HEK293 (cell line): ENCODE results near the gene RASGRF2.

ENCODE experiments used
- CTCF ChIA-PET: fragments of 350-600 bp; formaldehyde crosslinking; extraction: SDS; loops from one replicate; lab custom pipeline; 2021; ENCODE audit warnings: antibody characterized with exemption; lab: Yijun Ruan, JAX
- POLR2A ChIA-PET: fragments of 300-600 bp; formaldehyde crosslinking; extraction: SDS; loops from one replicate; lab custom pipeline; 2020; ENCODE audit warnings: antibody characterized with exemption, inconsistent platforms; lab: Yijun Ruan, JAX
- H3K27ac ChIP-seq: fragments of 200-500 bp; sonication (Bioruptor generic); 2 replicates; pipeline ENCODE4 v1.5.1; 2014; ENCODE audit warnings: low read depth, low read length, control low read depth, inconsistent platforms; ENCODE audit errors: extremely low read depth
- H3K36me3 ChIP-seq, 2 experiments: fragments of 200-500 bp in 1 of 2; sonication (Bioruptor generic) in 1 of 2; 1 replicate in 1 of 2; 2 replicates in 1 of 2; pipeline ENCODE4 v1.5.1; 2014 to 2017; ENCODE audit warnings: inconsistent platforms in 2 of 2, low read length in 2 of 2; ENCODE audit not compliant: control insufficient read depth in 2 of 2, insufficient read depth in 1 of 2
- H3K4me1 ChIP-seq: fragments of 200-500 bp; sonication (Bioruptor generic); 2 replicates; pipeline ENCODE4 v1.5.1; 2014; ENCODE audit warnings: mild to moderate bottlenecking, low read length, inconsistent platforms; ENCODE audit not compliant: control insufficient read depth, insufficient read depth
- H3K4me3 ChIP-seq: 2 replicates; pipeline ENCODE4 v1.5.1; 2011; ENCODE audit warnings: low read depth, mild to moderate bottlenecking, control low read depth, low read length, moderate library complexity
- H3K9me3 ChIP-seq: fragments of 200-500 bp; sonication (Bioruptor generic); 2 replicates; pipeline ENCODE4 v1.5.1; 2014; ENCODE audit warnings: low read depth, low read length, inconsistent platforms; ENCODE audit not compliant: control insufficient read depth, insufficient read depth
- BCL11B ChIP-seq: fragments of 450-650 bp; formaldehyde crosslinking; IDR thresholded peaks from 2 replicates; pipeline ENCODE4 v1.5.1; 2016; ENCODE audit warnings: low read depth, missing biosample characterization, missing genetic modification characterization
- KLF10 ChIP-seq: fragments of 450-650 bp; IDR thresholded peaks from 2 replicates; pipeline ENCODE4 v1.5.1; 2018; ENCODE audit warnings: missing biosample characterization, mild to moderate bottlenecking, missing genetic modification characterization
- PRDM1 ChIP-seq: fragments of 450-650 bp; formaldehyde crosslinking; IDR thresholded peaks from 2 replicates; pipeline ENCODE4; 2016; ENCODE audit warnings: missing biosample characterization, missing genetic modification characterization
- RBAK ChIP-seq: fragments of 450-650 bp; formaldehyde crosslinking; IDR thresholded peaks from 2 replicates; pipeline ENCODE4 v1.5.1; 2016; ENCODE audit warnings: missing biosample characterization, missing genetic modification characterization
- ZBTB48 ChIP-seq: fragments of 450-650 bp; formaldehyde crosslinking; IDR thresholded peaks from 2 replicates; pipeline ENCODE4 v1.5.1; 2016; ENCODE audit warnings: missing biosample characterization, missing genetic modification characterization
- ZIC2 ChIP-seq: fragments of 450-650 bp; formaldehyde crosslinking; IDR thresholded peaks from 2 replicates; pipeline ENCODE4 v1.5.1; 2016; ENCODE audit warnings: missing biosample characterization, missing genetic modification characterization
- ZNF138 ChIP-seq: fragments of 450-650 bp; formaldehyde crosslinking; IDR thresholded peaks from 2 replicates; pipeline ENCODE4 v1.5.1; 2016; ENCODE audit warnings: missing biosample characterization, missing genetic modification characterization, borderline replicate concordance
- ZNF23 ChIP-seq: fragments of 450-650 bp; formaldehyde crosslinking; IDR thresholded peaks from 2 replicates; pipeline ENCODE4 v1.5.1; 2016; ENCODE audit warnings: missing biosample characterization, missing genetic modification characterization, borderline replicate concordance
- ZNF404 ChIP-seq: fragments of 450-650 bp; formaldehyde crosslinking; IDR thresholded peaks from 2 replicates; pipeline ENCODE4 v1.5.1; 2017; ENCODE audit warnings: missing biosample characterization, missing genetic modification characterization
- ZNF426 ChIP-seq: fragments of 450-650 bp; formaldehyde crosslinking; IDR thresholded peaks from 2 replicates; pipeline ENCODE4 v1.5.1; 2017; ENCODE audit warnings: missing biosample characterization, missing genetic modification characterization, mild to moderate bottlenecking, inconsistent platforms, moderate library complexity
- ZNF433 ChIP-seq: fragments of 450-650 bp; formaldehyde crosslinking; IDR thresholded peaks from 2 replicates; pipeline ENCODE4 v1.5.1; 2016; ENCODE audit warnings: missing biosample characterization, missing genetic modification characterization, low read depth
- ZNF558 ChIP-seq: fragments of 450-650 bp; formaldehyde crosslinking; IDR thresholded peaks from 2 replicates; pipeline ENCODE4 v1.5.1; 2016; ENCODE audit warnings: missing biosample characterization, missing genetic modification characterization
- ZNF561 ChIP-seq: fragments of 450-650 bp; IDR thresholded peaks from 2 replicates; pipeline ENCODE4 v1.5.1; 2018; ENCODE audit warnings: missing biosample characterization, missing genetic modification characterization, borderline replicate concordance
- ZNF624 ChIP-seq: fragments of 450-650 bp; formaldehyde crosslinking; IDR thresholded peaks from 2 replicates; pipeline ENCODE4 v1.5.1; 2017; ENCODE audit warnings: missing biosample characterization, missing genetic modification characterization
- ZNF660 ChIP-seq: fragments of 450-650 bp; IDR thresholded peaks from 2 replicates; pipeline ENCODE4 v1.5.1; 2018; ENCODE audit warnings: missing biosample characterization, mild to moderate bottlenecking, missing genetic modification characterization
- ZSCAN30 ChIP-seq: fragments of 450-650 bp; IDR thresholded peaks from 2 replicates; pipeline ENCODE4 v1.5.1; 2018; ENCODE audit warnings: missing biosample characterization, mild to moderate bottlenecking, missing genetic modification characterization, moderate library complexity
- ZXDB ChIP-seq: fragments of 450-650 bp; formaldehyde crosslinking; IDR thresholded peaks from 2 replicates; pipeline ENCODE4 v1.5.1; 2016; ENCODE audit warnings: missing biosample characterization, missing genetic modification characterization
- TF ChIP-seq, protein P1 (sequence below): fragments of 450-650 bp; formaldehyde crosslinking; IDR thresholded peaks from 2 replicates; pipeline ENCODE4 v1.5.1; 2016; ENCODE audit warnings: missing biosample characterization, missing genetic modification characterization
- TF ChIP-seq, protein P2 (sequence below): fragments of 450-650 bp; formaldehyde crosslinking; IDR thresholded peaks from 2 replicates; pipeline ENCODE4; 2016; ENCODE audit warnings: missing biosample characterization, missing genetic modification characterization
- TF ChIP-seq, protein P3 (sequence below): fragments of 450-650 bp; formaldehyde crosslinking; IDR thresholded peaks from 2 replicates; pipeline ENCODE4 v1.5.1; 2017; ENCODE audit warnings: missing biosample characterization, missing genetic modification characterization
- TF ChIP-seq, protein P4 (sequence below): fragments of 450-650 bp; formaldehyde crosslinking; IDR thresholded peaks from 2 replicates; pipeline ENCODE4 v1.5.1; 2016; ENCODE audit warnings: missing biosample characterization, missing genetic modification characterization

The RASGRF2 gene

DNA sequence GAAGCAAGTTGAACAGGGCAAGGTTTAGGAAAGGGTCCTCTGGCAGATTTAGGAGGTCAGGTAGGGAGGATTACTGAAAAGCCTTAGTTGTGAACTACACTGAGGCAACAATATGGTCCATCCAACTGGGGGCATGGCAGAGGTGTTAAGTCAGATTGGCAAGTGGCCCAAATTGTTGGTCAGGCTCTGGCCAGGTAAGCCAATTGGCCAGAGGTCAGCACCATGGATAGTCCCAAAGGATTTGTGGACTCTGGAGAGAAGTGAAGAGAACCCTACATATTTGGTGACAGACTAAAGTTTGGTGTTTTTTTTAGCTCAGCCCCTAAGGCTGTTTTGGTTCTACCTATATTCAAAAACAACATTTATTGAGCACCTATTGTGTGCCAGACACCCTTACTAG, 39.1 kb upstream of the RASGRF2 start:
- CTCF ChIA-PET: interaction anchor here (0.6 to 2.3 kb wide), 2 partner anchors 187 to 190 kb away, joined by 4 to 9 read pairs; no protein-coding TSS in a partner anchor
- Histone ChIP-seq H3K27ac (no peak overlapping the region), H3K36me3 (no peaks in the 10 kb centered on the region), H3K9me3 (no peaks in the 10 kb centered on the region), H3K4me1 (no peaks in the 10 kb centered on the region), H3K4me3 (no peak overlapping the region)
- TF ChIP-seq ZNF138: no peak
- TF ChIP-seq, protein P1, sequence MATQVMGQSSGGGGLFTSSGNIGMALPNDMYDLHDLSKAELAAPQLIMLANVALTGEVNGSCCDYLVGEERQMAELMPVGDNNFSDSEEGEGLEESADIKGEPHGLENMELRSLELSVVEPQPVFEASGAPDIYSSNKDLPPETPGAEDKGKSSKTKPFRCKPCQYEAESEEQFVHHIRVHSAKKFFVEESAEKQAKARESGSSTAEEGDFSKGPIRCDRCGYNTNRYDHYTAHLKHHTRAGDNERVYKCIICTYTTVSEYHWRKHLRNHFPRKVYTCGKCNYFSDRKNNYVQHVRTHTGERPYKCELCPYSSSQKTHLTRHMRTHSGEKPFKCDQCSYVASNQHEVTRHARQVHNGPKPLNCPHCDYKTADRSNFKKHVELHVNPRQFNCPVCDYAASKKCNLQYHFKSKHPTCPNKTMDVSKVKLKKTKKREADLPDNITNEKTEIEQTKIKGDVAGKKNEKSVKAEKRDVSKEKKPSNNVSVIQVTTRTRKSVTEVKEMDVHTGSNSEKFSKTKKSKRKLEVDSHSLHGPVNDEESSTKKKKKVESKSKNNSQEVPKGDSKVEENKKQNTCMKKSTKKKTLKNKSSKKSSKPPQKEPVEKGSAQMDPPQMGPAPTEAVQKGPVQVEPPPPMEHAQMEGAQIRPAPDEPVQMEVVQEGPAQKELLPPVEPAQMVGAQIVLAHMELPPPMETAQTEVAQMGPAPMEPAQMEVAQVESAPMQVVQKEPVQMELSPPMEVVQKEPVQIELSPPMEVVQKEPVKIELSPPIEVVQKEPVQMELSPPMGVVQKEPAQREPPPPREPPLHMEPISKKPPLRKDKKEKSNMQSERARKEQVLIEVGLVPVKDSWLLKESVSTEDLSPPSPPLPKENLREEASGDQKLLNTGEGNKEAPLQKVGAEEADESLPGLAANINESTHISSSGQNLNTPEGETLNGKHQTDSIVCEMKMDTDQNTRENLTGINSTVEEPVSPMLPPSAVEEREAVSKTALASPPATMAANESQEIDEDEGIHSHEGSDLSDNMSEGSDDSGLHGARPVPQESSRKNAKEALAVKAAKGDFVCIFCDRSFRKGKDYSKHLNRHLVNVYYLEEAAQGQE (tag by site-specific recombination): peak; percentile 91
- POLR2A ChIA-PET: no interaction called here

DNA sequence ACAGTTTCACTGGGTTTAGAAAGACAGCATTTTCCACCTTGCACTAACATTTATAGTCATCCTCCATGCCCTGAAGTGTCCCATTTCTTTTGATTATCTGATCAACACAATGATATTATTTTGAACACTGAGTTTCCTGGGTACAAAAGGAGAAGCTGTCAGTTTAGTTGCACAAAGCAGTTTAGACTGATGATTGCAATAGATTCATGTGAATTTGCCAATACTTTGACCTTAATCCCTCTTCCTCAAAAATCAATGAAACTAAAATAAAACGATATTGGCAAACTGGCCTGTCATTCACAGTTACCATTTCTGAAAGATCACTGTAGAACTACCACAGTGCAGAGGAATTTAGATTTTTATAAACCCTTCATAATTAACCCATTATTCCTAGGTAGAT, 34.2 kb upstream of the RASGRF2 start:
- POLR2A ChIA-PET: no interaction called here
- H3K9me3 ChIP-seq: no peaks in the 10 kb centered on the region
- no peaks in the 10 kb centered on the region for H3K36me3 ChIP-seq
- CTCF ChIA-PET: no interaction called here
- H3K4me3 ChIP-seq: no peak overlapping the region
- TF ChIP-seq ZXDB (tag by site-specific recombination): no peak
- no peak for TF ChIP-seq PRDM1 (tag by site-specific recombination)
- no peak for TF ChIP-seq ZBTB48 (tag by site-specific recombination)
- no peak for TF ChIP-seq ZNF23 (tag by site-specific recombination)
- TF ChIP-seq, protein P2, sequence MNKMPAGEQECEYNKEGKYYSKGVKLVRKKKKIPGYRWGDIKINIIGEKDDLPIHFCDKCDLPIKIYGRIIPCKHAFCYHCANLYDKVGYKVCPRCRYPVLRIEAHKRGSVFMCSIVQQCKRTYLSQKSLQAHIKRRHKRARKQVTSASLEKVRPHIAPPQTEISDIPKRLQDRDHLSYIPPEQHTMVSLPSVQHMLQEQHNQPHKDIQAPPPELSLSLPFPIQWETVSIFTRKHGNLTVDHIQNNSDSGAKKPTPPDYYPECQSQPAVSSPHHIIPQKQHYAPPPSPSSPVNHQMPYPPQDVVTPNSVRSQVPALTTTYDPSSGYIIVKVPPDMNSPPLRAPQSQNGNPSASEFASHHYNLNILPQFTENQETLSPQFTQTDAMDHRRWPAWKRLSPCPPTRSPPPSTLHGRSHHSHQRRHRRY (tag by site-specific recombination): no peak
- TF ChIP-seq ZNF660 (tag by site-specific recombination): no peak
- TF ChIP-seq ZNF426: no peak
- no peak for TF ChIP-seq ZNF433 (tag by site-specific recombination)
- no peak for TF ChIP-seq ZNF558 (tag by site-specific recombination)
- TF ChIP-seq RBAK (tag by site-specific recombination): no peak
- no peak for TF ChIP-seq ZNF624 (tag by site-specific recombination)
- no peak for TF ChIP-seq ZIC2 (tag by site-specific recombination)
- no peak for TF ChIP-seq ZNF404 (tag by site-specific recombination)
- TF ChIP-seq, protein P3, sequence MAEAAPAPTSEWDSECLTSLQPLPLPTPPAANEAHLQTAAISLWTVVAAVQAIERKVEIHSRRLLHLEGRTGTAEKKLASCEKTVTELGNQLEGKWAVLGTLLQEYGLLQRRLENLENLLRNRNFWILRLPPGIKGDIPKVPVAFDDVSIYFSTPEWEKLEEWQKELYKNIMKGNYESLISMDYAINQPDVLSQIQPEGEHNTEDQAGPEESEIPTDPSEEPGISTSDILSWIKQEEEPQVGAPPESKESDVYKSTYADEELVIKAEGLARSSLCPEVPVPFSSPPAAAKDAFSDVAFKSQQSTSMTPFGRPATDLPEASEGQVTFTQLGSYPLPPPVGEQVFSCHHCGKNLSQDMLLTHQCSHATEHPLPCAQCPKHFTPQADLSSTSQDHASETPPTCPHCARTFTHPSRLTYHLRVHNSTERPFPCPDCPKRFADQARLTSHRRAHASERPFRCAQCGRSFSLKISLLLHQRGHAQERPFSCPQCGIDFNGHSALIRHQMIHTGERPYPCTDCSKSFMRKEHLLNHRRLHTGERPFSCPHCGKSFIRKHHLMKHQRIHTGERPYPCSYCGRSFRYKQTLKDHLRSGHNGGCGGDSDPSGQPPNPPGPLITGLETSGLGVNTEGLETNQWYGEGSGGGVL: no peak
- no peak for TF ChIP-seq ZNF561 (tag by site-specific recombination)
- no peak for TF ChIP-seq ZSCAN30 (tag by site-specific recombination)
- TF ChIP-seq BCL11B: no peak
- TF ChIP-seq, protein P4, sequence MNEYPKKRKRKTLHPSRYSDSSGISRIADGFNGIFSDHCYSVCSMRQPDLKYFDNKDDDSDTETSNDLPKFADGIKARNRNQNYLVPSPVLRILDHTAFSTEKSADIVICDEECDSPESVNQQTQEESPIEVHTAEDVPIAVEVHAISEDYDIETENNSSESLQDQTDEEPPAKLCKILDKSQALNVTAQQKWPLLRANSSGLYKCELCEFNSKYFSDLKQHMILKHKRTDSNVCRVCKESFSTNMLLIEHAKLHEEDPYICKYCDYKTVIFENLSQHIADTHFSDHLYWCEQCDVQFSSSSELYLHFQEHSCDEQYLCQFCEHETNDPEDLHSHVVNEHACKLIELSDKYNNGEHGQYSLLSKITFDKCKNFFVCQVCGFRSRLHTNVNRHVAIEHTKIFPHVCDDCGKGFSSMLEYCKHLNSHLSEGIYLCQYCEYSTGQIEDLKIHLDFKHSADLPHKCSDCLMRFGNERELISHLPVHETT (tag by site-specific recombination): no peak
- no peak for TF ChIP-seq KLF10
- no peaks in the 10 kb centered on the region for H3K4me1 ChIP-seq
- H3K27ac ChIP-seq: no peak overlapping the region
